IMR-90 (cell line): ENCODE data around the gene RAB40C. TPM values are rescaled to one million over a fixed set of nuclear protein-coding genes. Genes with fewer than 3 reads are reported as not detected.
A peak's percentile ranks its signal among the peaks of the same experiment; 100 is the strongest.

Source experiments
- ATAC-seq: fragments of 200-7000 bp; cut with Tn5 transposase; 2 replicates; pipeline ENCODE4 v1.9.1; 2020; ENCODE audit warnings: low read depth, mild to moderate bottlenecking, moderate library complexity
- BruUV-seq: library from RNA; stranded (reverse); fragments of 400-500 nt; replicated peaks from 2 replicates; lab custom pipeline; 2021; lab: Mats Ljungman, UMichigan
- CTCF ChIA-PET: fragments of 300-600 bp; formaldehyde crosslinking; extraction: SDS; loops from one replicate; lab custom pipeline; 2021; ENCODE audit warnings: antibody characterized with exemption; lab: Yijun Ruan, JAX
- POLR2A ChIA-PET: fragments of 300-600 bp; sonication (Branson Sonifier 250); formaldehyde crosslinking; loops from one replicate; lab custom pipeline; 2022; ENCODE audit warnings: antibody characterized with exemption; ENCODE audit not compliant: unreplicated experiment; lab: Charles Lee
- DNase-seq: peaks from one replicate; pipeline ENCODE4 v3.0.0; 2013
- H2AFZ ChIP-seq: replicated peaks from 2 replicates; pipeline ENCODE3; 2013; ENCODE audit warnings: low read length, mild to moderate bottlenecking; ENCODE audit not compliant: poor library complexity
- H2AK5ac ChIP-seq: 2 replicates; pipeline ENCODE4 v1.6.1; 2013; ENCODE audit warnings: low read depth, low read length, inconsistent platforms
- H2AK9ac ChIP-seq: replicated peaks from 2 replicates; pipeline ENCODE3; 2013; ENCODE audit warnings: mild to moderate bottlenecking, low read depth, low read length, moderate library complexity; ENCODE audit not compliant: poor library complexity
- H2BK120ac ChIP-seq: 2 replicates; pipeline ENCODE4 v1.6.1; 2013; ENCODE audit warnings: low read depth, low read length, inconsistent platforms
- H2BK15ac ChIP-seq: 3 replicates; pipeline ENCODE4 v1.6.1; 2013; ENCODE audit warnings: low read depth, low read length, inconsistent platforms
- H2BK20ac ChIP-seq: 2 replicates; pipeline ENCODE4 v1.6.1; 2013; ENCODE audit warnings: low read depth, mild to moderate bottlenecking, inconsistent platforms, low read length, moderate library complexity
- H2BK5ac ChIP-seq: 2 replicates; pipeline ENCODE4 v1.6.1; 2013; ENCODE audit warnings: mild to moderate bottlenecking, low read depth, low read length, inconsistent platforms; ENCODE audit not compliant: poor library complexity, severe bottlenecking
- H3K14ac ChIP-seq: replicated peaks from 2 replicates; pipeline ENCODE4 v1.6.1; 2013; ENCODE audit warnings: low read depth, low read length, inconsistent platforms
- H3K18ac ChIP-seq: 2 replicates; pipeline ENCODE4 v1.6.1; 2013; ENCODE audit warnings: low read depth, low read length, control low read depth
- H3K23ac ChIP-seq: 2 replicates; pipeline ENCODE4 v1.6.1; 2013; ENCODE audit warnings: low read depth, low read length, inconsistent platforms
- H3K27ac ChIP-seq: 2 replicates; pipeline ENCODE4 v1.5.1; 2013; ENCODE audit warnings: mild to moderate bottlenecking, control low read depth, low read length; ENCODE audit not compliant: insufficient read depth
- H3K27me3 ChIP-seq: 2 replicates; pipeline ENCODE4 v1.6.1; 2013; ENCODE audit warnings: low read length; ENCODE audit not compliant: control insufficient read depth, insufficient read depth
- H3K36me3 ChIP-seq: 2 replicates; pipeline ENCODE4 v1.6.1; 2013; ENCODE audit warnings: low read length, mixed read lengths; ENCODE audit not compliant: control insufficient read depth, insufficient read depth
- H3K4ac ChIP-seq: 2 replicates; pipeline ENCODE4 v1.6.1; 2013; ENCODE audit warnings: low read depth, low read length, inconsistent platforms
- H3K4me1 ChIP-seq: 2 replicates; pipeline ENCODE4 v1.6.1; 2013; ENCODE audit warnings: low read length, mixed read lengths; ENCODE audit not compliant: control insufficient read depth, insufficient read depth
- H3K4me2 ChIP-seq: 2 replicates; pipeline ENCODE4 v1.6.1; 2013; ENCODE audit warnings: low read depth, mild to moderate bottlenecking, control low read depth, low read length, moderate library complexity
- H3K4me3 ChIP-seq: 2 replicates; pipeline ENCODE4 v1.5.1; 2013; ENCODE audit warnings: low read depth, mild to moderate bottlenecking, control low read depth, low read length, moderate library complexity; ENCODE audit not compliant: insufficient read depth
- H3K56ac ChIP-seq: 2 replicates; pipeline ENCODE4 v1.6.1; 2013; ENCODE audit warnings: low read length, inconsistent platforms; ENCODE audit not compliant: insufficient read depth; ENCODE audit errors: extremely low read depth
- H3K79me1 ChIP-seq, 2 experiments: 2 replicates each; pipeline ENCODE4 v1.6.1; 2013; ENCODE audit warnings: low read length in 2 of 2, inconsistent platforms in 1 of 2, low read depth in 1 of 2
- H3K9ac ChIP-seq: 2 replicates; pipeline ENCODE4 v1.6.1; 2013; ENCODE audit warnings: low read depth, low read length, control low read depth
- H3K9me1 ChIP-seq: 2 replicates; pipeline ENCODE4 v1.6.1; 2013; ENCODE audit warnings: low read length, inconsistent platforms; ENCODE audit not compliant: insufficient read depth
- H3K9me3 ChIP-seq: 2 replicates; pipeline ENCODE4 v1.6.1; 2013; ENCODE audit warnings: low read length; ENCODE audit not compliant: control insufficient read depth, insufficient read depth
- H4K20me1 ChIP-seq: 2 replicates; pipeline ENCODE4 v1.6.1; 2013; ENCODE audit warnings: low read length, inconsistent platforms; ENCODE audit not compliant: insufficient read depth
- H4K5ac ChIP-seq: 2 replicates; pipeline ENCODE4 v1.6.1; 2013; ENCODE audit warnings: mild to moderate bottlenecking, low read depth, low read length, control low read depth
- H4K8ac ChIP-seq, 2 experiments: 2 replicates each; pipeline ENCODE4 v1.6.1; 2013; ENCODE audit warnings: low read depth in 2 of 2, low read length in 2 of 2, control low read depth in 1 of 2, inconsistent platforms in 1 of 2
- H4K91ac ChIP-seq: 2 replicates; pipeline ENCODE4 v1.6.1; 2013; ENCODE audit warnings: low read depth, low read length, inconsistent platforms; ENCODE audit not compliant: insufficient read depth
- BHLHE40 ChIP-seq: fragments of 150-350 bp; IDR thresholded peaks from 2 replicates; pipeline ENCODE4 v1.6.1; 2016; ENCODE audit warnings: mild to moderate bottlenecking, low read depth, low read length
- CEBPB ChIP-seq: IDR thresholded peaks from 2 replicates; pipeline ENCODE4 v1.6.1; 2012; ENCODE audit warnings: low read depth, low read length, improper control_type of control experiment
- ELK1 ChIP-seq: fragments of 150-350 bp; IDR thresholded peaks from 2 replicates; pipeline ENCODE4 v1.6.1; 2016; ENCODE audit warnings: low read depth, mild to moderate bottlenecking, low read length, moderate library complexity, borderline replicate concordance
- FOS ChIP-seq: fragments of 150-350 bp; IDR thresholded peaks from 2 replicates; pipeline ENCODE4 v1.6.1; 2016; ENCODE audit warnings: low read depth, low read length
- MAFK ChIP-seq: IDR thresholded peaks from 2 replicates; pipeline ENCODE4 v1.6.1; 2012; ENCODE audit warnings: low read depth, low read length, improper control_type of control experiment
- MAZ ChIP-seq: IDR thresholded peaks from 2 replicates; pipeline ENCODE4 v1.6.1; 2012; ENCODE audit warnings: low read depth, mild to moderate bottlenecking, low read length, improper control_type of control experiment, moderate library complexity, borderline replicate concordance
- MXI1 ChIP-seq: IDR thresholded peaks from 2 replicates; pipeline ENCODE4 v1.6.1; 2012; ENCODE audit warnings: low read depth, mild to moderate bottlenecking, low read length, moderate library complexity, borderline replicate concordance
- NFE2L2 ChIP-seq: fragments of 150-350 bp; IDR thresholded peaks from 2 replicates; pipeline ENCODE4 v1.6.1; 2016; ENCODE audit warnings: low read depth, mild to moderate bottlenecking, low read length
- POLR2A ChIP-seq: IDR thresholded peaks from 2 replicates; pipeline ENCODE4 v1.6.1; 2012; ENCODE audit warnings: mild to moderate bottlenecking, low read depth, low read length
- RAD21 ChIP-seq: IDR thresholded peaks from 2 replicates; pipeline ENCODE4 v1.6.1; 2012; ENCODE audit warnings: low read length, improper control_type of control experiment
- RCOR1 ChIP-seq: IDR thresholded peaks from 2 replicates; pipeline ENCODE4 v1.6.1; 2012; ENCODE audit warnings: mild to moderate bottlenecking, low read length, improper control_type of control experiment; ENCODE audit not compliant: insufficient replicate concordance
- RFX5 ChIP-seq: IDR thresholded peaks from 2 replicates; pipeline ENCODE4 v1.8.0; 2012; ENCODE audit warnings: low read depth, mild to moderate bottlenecking, low read length, moderate library complexity
- SMC3 ChIP-seq: fragments of 150-350 bp; IDR thresholded peaks from 2 replicates; pipeline ENCODE4 v1.6.1; 2016; ENCODE audit warnings: low read depth, mild to moderate bottlenecking, antibody characterized with exemption, low read length, moderate library complexity
- WGBS, 2 experiments: methylation state at CpG; one replicate each; pipeline versions ENCODE4 v1.1.5 to v1.1.7; 2013; ENCODE audit warnings: missing lambda C conversion rate in 2 of 2; ENCODE audit not compliant: insufficient read length in 1 of 2; ENCODE audit errors: extremely low coverage in 2 of 2; 5-methylcytosine and 5-hydroxymethylcytosine counted together
- dilution Hi-C: fragments of 300-500 bp; cut with HindIII; formaldehyde crosslinking; loops from one replicate; pipeline ENCODE4 v1.14.3; 2018; ENCODE audit warnings: low sequenced_read_pairs; ENCODE audit not compliant: unreplicated experiment
- in situ Hi-C: fragments of 300-500 bp; cut with MboI; formaldehyde crosslinking; loops from 3 replicates; pipeline ENCODE4 v1.14.3; 2019; ENCODE audit warnings: low sequenced_read_pairs, inconsistent platforms, mixed read lengths
- intact Hi-C: fragments of 100-400 bp; cut with micrococcal nuclease; formaldehyde crosslinking; loops from 2 replicates; pipeline ENCODE4 v1.10.0; 2022
- polyA plus RNA-seq, 3 experiments: library from polyadenylated mRNA; depleted of rRNA; stranded (reverse); fragments of >200 nt; gene quantifications; 2 replicates each; pipeline ENCODE4 v1.2.3, GENCODE V29; 2012; ENCODE audit warnings: low replicate concordance in 1 of 3
- total RNA-seq: library from RNA; depleted of rRNA; stranded (reverse); fragments of >200 nt; gene quantifications from 2 replicates; pipeline ENCODE4 v1.2.3, GENCODE V29; 2012
- TF ChIP-seq, protein P1 (sequence below): fragments of 150-350 bp; IDR thresholded peaks from 2 replicates; pipeline ENCODE4 v1.6.1; 2017; ENCODE audit warnings: mild to moderate bottlenecking, antibody characterized with exemption, low read length, low read depth
- TF ChIP-seq, protein P2 (sequence below): conservative IDR thresholded peaks from 2 replicates; pipeline ENCODE4 v1.5.1; 2012; ENCODE audit warnings: mild to moderate bottlenecking, low read depth, low read length, improper control_type of control experiment

RAB40C gene
- total and polyA plus RNA-seq, 2 of the 4 experiments (the other 2 are of a cell fraction): 6.8 to 13.7 TPM

DNA sequence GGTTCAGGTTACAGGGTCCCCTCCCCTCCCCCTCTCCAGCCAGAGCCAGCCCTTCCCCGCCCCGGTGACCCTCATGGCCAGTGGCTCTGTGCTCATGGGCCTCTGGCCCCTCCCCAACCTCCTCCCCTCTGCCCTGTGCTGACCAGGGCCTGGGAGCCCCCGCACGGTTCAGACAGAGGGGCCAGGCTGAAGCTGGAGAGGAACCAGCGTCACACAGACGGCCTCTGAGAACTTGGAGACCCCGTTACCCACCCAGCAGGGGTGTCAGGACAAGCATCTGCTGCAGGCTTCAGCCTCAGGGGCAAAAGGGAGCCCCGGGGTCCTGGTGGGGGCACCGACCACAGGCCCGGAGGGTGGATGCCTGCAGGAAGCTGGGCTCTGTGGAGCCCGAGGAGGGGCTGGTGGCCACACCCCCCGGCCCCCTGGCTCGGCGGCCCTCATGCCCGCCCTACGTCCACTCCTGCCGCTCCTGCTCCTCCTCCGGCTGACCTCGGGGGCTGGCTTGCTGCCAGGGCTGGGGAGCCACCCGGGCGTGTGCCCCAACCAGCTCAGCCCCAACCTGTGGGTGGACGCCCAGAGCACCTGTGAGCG, 41.0 kb downstream of the RAB40C start, which contains the start of gene WFIKKN1:
Gene WFIKKN1 (plus strand): TSS at position 171 of the 591 bp plus-strand sequence. CDS start 269 bp downstream, at position 440.
- Histone ChIP-seq H3K9me3 (no peaks in the 10 kb centered on the region), H3K56ac (no peak within 1 kb of the TSS), H3K18ac (no peak within 1 kb of the TSS), H3K9ac (no peak within 1 kb of the TSS), H3K4ac (no peak within 1 kb of the TSS), H3K27ac (no peak within 1 kb of the TSS), H3K14ac (no peak within 1 kb of the TSS), H4K8ac (no peak within 1 kb of the TSS), H3K4me2 (no peak within 1 kb of the TSS; the same call in 1 of the 2 replicates), H2BK120ac (0 out of 2 replicates have a peak within 1 kb of the TSS, but pooled peaks have one; percentile 4), H4K20me1 (peaks cover 3% of the 10 kb centered on the region; the same call in 1 of the 2 replicates), H3K9me1 (no peaks in the 10 kb centered on the region; the same call in 1 of the 2 replicates), H3K4me3 (no peak within 1 kb of the TSS), H3K79me1 (peaks cover 3 to 29% of the 10 kb centered on the region in 2 experiments; a peak in 2 of 4 replicates), H2BK20ac (no peak within 1 kb of the TSS), H3K36me3 (peaks cover 17% of the 10 kb centered on the region; the same call in 1 of the 2 replicates), H4K5ac (no peak within 1 kb of the TSS), H2BK15ac (no peak within 1 kb of the TSS), H2AK5ac (no peak within 1 kb of the TSS), H4K91ac (no peak within 1 kb of the TSS), H2AFZ (peak within 1 kb of the TSS; percentile 32), H3K4me1 (peaks cover 32% of the 10 kb centered on the region), H2BK5ac (no peak within 1 kb of the TSS), H2AK9ac (peak within 1 kb of the TSS; percentile 81), H3K27me3 (no peaks in the 10 kb centered on the region), H3K23ac (no peak within 1 kb of the TSS)
- BruUV-seq: no TSS peak
- TF ChIP-seq RAD21: no peak
- no peak for TF ChIP-seq CEBPB
- no peak for TF ChIP-seq BHLHE40
- no peak for TF ChIP-seq NFE2L2
- no peak for TF ChIP-seq RFX5
- TF ChIP-seq, protein P1, sequence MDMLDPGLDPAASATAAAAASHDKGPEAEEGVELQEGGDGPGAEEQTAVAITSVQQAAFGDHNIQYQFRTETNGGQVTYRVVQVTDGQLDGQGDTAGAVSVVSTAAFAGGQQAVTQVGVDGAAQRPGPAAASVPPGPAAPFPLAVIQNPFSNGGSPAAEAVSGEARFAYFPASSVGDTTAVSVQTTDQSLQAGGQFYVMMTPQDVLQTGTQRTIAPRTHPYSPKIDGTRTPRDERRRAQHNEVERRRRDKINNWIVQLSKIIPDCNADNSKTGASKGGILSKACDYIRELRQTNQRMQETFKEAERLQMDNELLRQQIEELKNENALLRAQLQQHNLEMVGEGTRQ: no peak
- TF ChIP-seq, protein P2, sequence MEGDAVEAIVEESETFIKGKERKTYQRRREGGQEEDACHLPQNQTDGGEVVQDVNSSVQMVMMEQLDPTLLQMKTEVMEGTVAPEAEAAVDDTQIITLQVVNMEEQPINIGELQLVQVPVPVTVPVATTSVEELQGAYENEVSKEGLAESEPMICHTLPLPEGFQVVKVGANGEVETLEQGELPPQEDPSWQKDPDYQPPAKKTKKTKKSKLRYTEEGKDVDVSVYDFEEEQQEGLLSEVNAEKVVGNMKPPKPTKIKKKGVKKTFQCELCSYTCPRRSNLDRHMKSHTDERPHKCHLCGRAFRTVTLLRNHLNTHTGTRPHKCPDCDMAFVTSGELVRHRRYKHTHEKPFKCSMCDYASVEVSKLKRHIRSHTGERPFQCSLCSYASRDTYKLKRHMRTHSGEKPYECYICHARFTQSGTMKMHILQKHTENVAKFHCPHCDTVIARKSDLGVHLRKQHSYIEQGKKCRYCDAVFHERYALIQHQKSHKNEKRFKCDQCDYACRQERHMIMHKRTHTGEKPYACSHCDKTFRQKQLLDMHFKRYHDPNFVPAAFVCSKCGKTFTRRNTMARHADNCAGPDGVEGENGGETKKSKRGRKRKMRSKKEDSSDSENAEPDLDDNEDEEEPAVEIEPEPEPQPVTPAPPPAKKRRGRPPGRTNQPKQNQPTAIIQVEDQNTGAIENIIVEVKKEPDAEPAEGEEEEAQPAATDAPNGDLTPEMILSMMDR: no peak
- no peak for TF ChIP-seq POLR2A
- TF ChIP-seq MAFK: no peak
- TF ChIP-seq RCOR1: no peak
- no peak for TF ChIP-seq MAZ
- no peak for TF ChIP-seq ELK1
- TF ChIP-seq SMC3: no peak
- no peak for TF ChIP-seq FOS
- no peak for TF ChIP-seq MXI1
- dilution Hi-C loops: no loop called here
- DNase-seq (no peak), ATAC-seq (no peak)
- in situ Hi-C loops: no loop called here
- CTCF ChIA-PET: no interaction called here
- intact Hi-C loops: no loop called here
- POLR2A ChIA-PET: no interaction called here
- WGBS, 2 experiments: 21% methylated on average over 6 of the region's 23 CpGs; no CpG with 5 or more reads in 1 of the 2 experiments
